GM18870 (cell line): Measurements from ENCODE around the gene KLF16.

Experiments used
- ATAC-seq: cut with Tn5 transposase; IDR thresholded peaks from one replicate; pipeline ENCODE4 v1.9.1; 2021; ENCODE audit warnings: moderate library complexity; ENCODE audit not compliant: unreplicated experiment

The KLF16 gene

GRCh38 chr19:1811942-1812425 is 51.4 kb downstream of the KLF16 start, which contains the start of gene ATP8B3:
ATP8B3 (minus strand) TSS chr19:1812276; CDS start chr19:1811736, 540 bp downstream.
- ATAC-seq: no peak

- no peak for ATAC-seq
Observed at GRCh38 chr19:1811472-1811894, 51.9 kb downstream of the KLF16 start.

GRCh38 chr19:1810439-1811160 is 52.8 kb downstream of the KLF16 start:
- no peak for ATAC-seq

GRCh38 chr19:1809678-1810077 is 53.7 kb downstream of the KLF16 start:
- ATAC-seq: no peak

- ATAC-seq: no peak
Observed at GRCh38 chr19:1808395-1808731, 55.0 kb downstream of the KLF16 start.

GRCh38 chr19:1807695-1808394 is 55.5 kb downstream of the KLF16 start:
- no peak for ATAC-seq

- ATAC-seq: no peak
Observed at GRCh38 chr19:1807030-1807694, 56.2 kb downstream of the KLF16 start.

GRCh38 chr19:1806184-1807029 is 57.0 kb downstream of the KLF16 start:
- ATAC-seq: no peak

DNA sequence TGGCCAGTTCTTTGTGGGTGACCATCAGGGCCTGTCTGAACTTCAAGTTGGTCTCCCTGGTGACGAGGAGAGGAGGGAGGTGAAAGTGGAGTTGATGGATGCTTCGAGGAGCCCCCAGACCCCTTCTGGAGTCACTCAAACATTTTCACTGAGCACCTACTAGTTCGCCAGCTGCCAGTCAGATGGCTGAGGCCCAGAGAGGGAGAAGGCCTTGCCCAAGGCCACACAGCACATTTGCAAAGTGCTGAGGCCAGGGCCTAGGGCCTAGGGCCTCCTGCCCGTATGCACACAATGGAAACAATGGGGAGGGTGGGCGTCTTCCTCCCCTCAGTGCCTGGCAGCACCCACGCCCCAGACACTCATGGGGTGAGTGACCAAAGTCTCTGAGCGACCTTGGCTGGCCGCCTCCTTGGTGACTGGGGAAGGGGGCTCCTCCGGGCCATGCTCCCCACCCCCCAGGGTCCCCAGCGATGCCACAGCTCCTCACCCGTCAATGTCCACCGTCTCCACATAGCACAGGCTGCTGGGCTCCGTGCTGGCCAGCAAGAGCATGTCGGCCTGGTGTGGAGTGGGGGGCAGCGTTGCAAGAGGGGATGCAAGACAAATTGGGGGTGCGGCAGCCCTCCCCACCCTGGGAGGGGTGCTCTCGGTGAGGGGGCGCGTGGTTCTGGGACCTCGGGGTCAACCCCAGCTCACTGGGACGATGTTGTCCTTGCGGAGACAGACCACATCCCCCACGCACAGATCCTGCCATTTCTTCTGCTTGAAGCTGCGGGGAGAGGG is 57.8 kb downstream of the KLF16 start:
- no peak for ATAC-seq

DNA sequence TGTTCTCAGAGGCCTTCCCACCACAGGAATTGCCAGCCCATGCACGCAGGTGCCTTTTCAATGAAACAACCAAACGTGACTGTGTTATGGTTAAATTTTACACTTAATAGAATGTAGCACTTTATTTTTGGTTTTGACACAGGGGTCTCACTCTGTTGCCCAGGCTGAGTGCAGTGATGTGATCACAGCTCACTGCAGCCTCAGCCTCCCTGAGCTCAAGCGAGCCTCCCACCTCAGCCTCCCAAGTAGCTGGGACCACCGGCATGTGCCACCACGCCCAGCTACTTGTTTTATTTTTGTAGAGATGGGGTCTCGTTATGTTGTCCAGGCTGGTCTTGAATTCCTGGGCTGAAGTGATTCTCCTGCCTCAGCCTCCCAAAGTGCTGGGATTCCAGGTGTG is 58.5 kb downstream of the KLF16 start:
- no peak for ATAC-seq
